Uterine smooth muscle cell (primary cell): ENCODE results near the gene FOXL2. TPM values are rescaled to one million over a fixed set of nuclear protein-coding genes. Genes with fewer than 3 reads are reported as not detected.

ENCODE experiments used
- total RNA-seq: library from RNA; depleted of rRNA; stranded (reverse); fragments of >200 nt; gene quantifications from 2 replicates; pipeline ENCODE4 v1.2.3, GENCODE V29; 2014

The FOXL2 gene
- total RNA-seq = 11.2 and 12.8 TPM in 2 replicates

GRCh38 chr3:138946663-138947494 lies at the start of gene FOXL2, which contains the start of gene FOXL2NB:
TSS of gene FOXL2 (minus strand) at chr3:138947137. CDS start at chr3:138946722, 415 bp downstream.
TSS of gene FOXL2NB (plus strand) at chr3:138947217. CDS start at chr3:138947365, 148 bp downstream.

Other genes with a start within 250 kb of the FOXL2 start
- 14.4 and 15.5 TPM in 2 replicates for gene PIK3CB, start 112.2 kb downstream of the FOXL2 start, total RNA-seq
- gene FOXL2NB, start 80 bp upstream of the FOXL2 start, total RNA-seq = 10.4 and 14.6 TPM in 2 replicates
- gene PRR23A, start 59.1 kb upstream of the FOXL2 start, total RNA-seq = not detected in 2 replicates
- gene PRR23B, start 73.8 kb upstream of the FOXL2 start, total RNA-seq = not detected in 2 replicates
- gene PRR23C, start 97.8 kb upstream of the FOXL2 start, total RNA-seq = not detected in 2 replicates